ENCODE data around the gene NUBP2. TPM values are rescaled to one million over a fixed set of nuclear protein-coding genes. Genes with fewer than 3 reads are reported as not detected.

Gene NUBP2
- polyA plus RNA-seq, 1 experiment = 38.0 TPM

DNA sequence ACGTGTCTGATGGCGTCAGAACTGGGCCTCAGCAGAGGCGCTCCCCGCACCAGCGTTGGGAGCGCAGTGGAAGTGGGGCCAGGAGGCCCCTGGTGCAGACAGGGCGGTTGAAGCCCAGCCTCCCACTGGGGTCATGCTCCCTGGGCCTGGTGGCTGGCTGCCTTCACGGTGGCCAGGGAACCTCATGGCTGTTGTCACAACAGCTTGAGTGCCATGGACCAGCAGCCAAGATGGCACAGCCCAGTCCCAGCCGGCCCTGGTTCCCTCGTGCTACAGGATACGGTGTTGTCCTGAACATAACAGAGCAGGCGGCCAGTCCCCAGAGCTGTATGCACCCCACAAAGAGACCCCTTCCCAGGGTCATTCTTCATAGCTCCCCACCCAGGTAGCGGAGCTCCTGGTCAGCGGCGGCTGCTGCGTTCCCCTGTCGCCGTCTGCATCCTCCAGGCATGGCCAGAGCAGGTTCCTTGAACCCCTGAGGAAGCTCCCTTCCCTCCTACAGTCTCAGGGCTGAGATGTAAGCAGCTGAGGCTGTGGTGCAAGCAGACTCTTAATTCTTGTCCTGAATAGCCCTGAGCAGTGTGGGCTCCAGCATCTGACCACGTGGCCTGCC, 41.1 kb upstream of the NUBP2 start:
- TF ChIP-seq, protein P1, sequence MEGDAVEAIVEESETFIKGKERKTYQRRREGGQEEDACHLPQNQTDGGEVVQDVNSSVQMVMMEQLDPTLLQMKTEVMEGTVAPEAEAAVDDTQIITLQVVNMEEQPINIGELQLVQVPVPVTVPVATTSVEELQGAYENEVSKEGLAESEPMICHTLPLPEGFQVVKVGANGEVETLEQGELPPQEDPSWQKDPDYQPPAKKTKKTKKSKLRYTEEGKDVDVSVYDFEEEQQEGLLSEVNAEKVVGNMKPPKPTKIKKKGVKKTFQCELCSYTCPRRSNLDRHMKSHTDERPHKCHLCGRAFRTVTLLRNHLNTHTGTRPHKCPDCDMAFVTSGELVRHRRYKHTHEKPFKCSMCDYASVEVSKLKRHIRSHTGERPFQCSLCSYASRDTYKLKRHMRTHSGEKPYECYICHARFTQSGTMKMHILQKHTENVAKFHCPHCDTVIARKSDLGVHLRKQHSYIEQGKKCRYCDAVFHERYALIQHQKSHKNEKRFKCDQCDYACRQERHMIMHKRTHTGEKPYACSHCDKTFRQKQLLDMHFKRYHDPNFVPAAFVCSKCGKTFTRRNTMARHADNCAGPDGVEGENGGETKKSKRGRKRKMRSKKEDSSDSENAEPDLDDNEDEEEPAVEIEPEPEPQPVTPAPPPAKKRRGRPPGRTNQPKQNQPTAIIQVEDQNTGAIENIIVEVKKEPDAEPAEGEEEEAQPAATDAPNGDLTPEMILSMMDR (IDR thresholded peaks at IDR 0.05; ENCODE audit: insufficient read depth, low read depth, low read length) = no peak
- POLR2A ChIA-PET = no interaction called here
- peaks cover 17% of the 10 kb centered on the region for H3K36me3 ChIP-seq (ENCODE audit: control insufficient read depth, insufficient read depth, low read length)
- no peaks in the 10 kb centered on the region for H3K27me3 ChIP-seq (ENCODE audit: control insufficient read depth, insufficient read depth, low read length)
- no peak overlapping the region for H3K4me3 ChIP-seq (ENCODE audit: low read depth, low read length)
- no peak for DNase-seq (ENCODE audit: low read depth)
- CTCF ChIA-PET = interaction anchor here (1.1 kb wide), 1 partner anchor 18 kb away, joined by 3 read pairs; no protein-coding TSS in a partner anchor

GRCh38 chr16:1743376-1744337, 39.1 kb upstream of the NUBP2 start:
- Histone ChIP-seq H3K4me3 (ENCODE audit: low read depth, low read length) (no peak overlapping the region), H3K27me3 (ENCODE audit: control insufficient read depth, insufficient read depth, low read length) (no peaks in the 10 kb centered on the region), H3K36me3 (ENCODE audit: control insufficient read depth, insufficient read depth, low read length) (peaks cover 28% of the 10 kb centered on the region)
- CTCF ChIA-PET = interaction anchor here (0.8 to 0.9 kb wide), 2 partner anchors 21 to 38 kb away, joined by 3 read pairs; partner anchors contain the start of gene MAPK8IP3
- POLR2A ChIA-PET = no interaction called here
- DNase-seq (ENCODE audit: low read depth) = no peak
- TF ChIP-seq, protein P1 (IDR thresholded peaks at IDR 0.05; ENCODE audit: insufficient read depth, low read depth, low read length) = no peak

DNA sequence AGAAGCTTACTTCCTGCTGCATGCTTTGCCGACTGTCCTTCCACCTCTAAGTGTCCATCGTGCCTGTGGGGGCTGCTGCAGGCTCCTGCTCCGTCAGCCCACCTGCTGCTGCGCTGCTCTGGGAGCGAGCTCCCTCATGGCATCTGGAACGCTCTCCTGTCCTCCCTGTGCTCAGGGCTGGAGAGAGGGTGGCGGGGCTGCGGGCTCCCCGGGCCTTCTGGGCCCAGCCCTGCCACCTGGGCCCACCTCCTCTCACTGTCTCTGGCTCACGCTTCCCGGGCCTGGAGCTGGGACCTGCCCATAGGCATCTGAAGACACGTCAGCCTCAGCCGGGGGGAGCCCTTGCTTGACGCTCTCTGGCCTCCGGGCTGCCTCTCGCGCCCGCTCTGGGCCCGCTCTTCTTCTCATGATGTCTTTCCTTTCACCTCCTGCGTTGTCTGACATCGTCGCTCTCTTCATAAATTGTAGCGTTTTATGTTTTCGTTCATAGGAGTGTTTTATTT, 38.4 kb upstream of the NUBP2 start:
- peaks cover 35% of the 10 kb centered on the region for H3K36me3 ChIP-seq (ENCODE audit: control insufficient read depth, insufficient read depth, low read length)
- ChIA-PET CTCF (interaction anchor here (0.8 to 0.9 kb wide), 2 partner anchors 20 to 38 kb away, joined by 3 read pairs; partner anchors contain the start of gene MAPK8IP3), POLR2A (no interaction called here)
- DNase-seq (ENCODE audit: low read depth) = no peak
- H3K4me3 ChIP-seq (ENCODE audit: low read depth, low read length) = no peak overlapping the region
- TF ChIP-seq, protein P1 (IDR thresholded peaks at IDR 0.05; ENCODE audit: insufficient read depth, low read depth, low read length) = no peak
- H3K27me3 ChIP-seq (ENCODE audit: control insufficient read depth, insufficient read depth, low read length) = no peaks in the 10 kb centered on the region

GRCh38 chr16:1745181-1745899, 37.4 kb upstream of the NUBP2 start:
- TF ChIP-seq, protein P1 (IDR thresholded peaks at IDR 0.05; ENCODE audit: insufficient read depth, low read depth, low read length) = no peak
- no peak overlapping the region for H3K4me3 ChIP-seq (ENCODE audit: low read depth, low read length)
- ChIA-PET POLR2A (no interaction called here), CTCF (interaction anchor here (0.7 to 1.4 kb wide), 4 partner anchors 12 to 39 kb away, joined by 3 to 5 read pairs (median 3); partner anchors contain the start of genes EME2, MAPK8IP3 and MRPS34)
- H3K36me3 ChIP-seq (ENCODE audit: control insufficient read depth, insufficient read depth, low read length) = peaks cover 38% of the 10 kb centered on the region
- DNase-seq (ENCODE audit: low read depth) = peak; percentile 75
- H3K27me3 ChIP-seq (ENCODE audit: control insufficient read depth, insufficient read depth, low read length) = no peaks in the 10 kb centered on the region
